Measurements from ENCODE around the gene WNT11.

DNA sequence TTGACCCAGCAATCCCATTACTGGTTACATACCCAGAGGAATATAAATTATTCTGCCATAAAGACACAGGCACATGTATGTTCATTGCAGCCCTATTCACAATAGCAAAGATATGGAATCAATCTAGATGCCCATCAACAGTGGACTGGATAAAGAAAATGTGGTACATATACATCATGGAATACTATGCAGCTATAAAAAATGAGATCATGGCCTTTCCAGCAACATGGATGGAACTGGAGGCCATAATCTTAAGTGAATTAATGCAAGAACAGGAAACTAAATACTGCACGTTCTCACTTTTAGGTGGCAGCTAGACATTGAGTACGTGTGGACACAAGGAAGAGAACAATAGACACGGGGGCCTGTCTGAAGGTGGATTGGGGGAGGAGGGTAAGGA is 15.1 kb upstream of the WNT11 start:
- TF ChIP-seq, protein P1, sequence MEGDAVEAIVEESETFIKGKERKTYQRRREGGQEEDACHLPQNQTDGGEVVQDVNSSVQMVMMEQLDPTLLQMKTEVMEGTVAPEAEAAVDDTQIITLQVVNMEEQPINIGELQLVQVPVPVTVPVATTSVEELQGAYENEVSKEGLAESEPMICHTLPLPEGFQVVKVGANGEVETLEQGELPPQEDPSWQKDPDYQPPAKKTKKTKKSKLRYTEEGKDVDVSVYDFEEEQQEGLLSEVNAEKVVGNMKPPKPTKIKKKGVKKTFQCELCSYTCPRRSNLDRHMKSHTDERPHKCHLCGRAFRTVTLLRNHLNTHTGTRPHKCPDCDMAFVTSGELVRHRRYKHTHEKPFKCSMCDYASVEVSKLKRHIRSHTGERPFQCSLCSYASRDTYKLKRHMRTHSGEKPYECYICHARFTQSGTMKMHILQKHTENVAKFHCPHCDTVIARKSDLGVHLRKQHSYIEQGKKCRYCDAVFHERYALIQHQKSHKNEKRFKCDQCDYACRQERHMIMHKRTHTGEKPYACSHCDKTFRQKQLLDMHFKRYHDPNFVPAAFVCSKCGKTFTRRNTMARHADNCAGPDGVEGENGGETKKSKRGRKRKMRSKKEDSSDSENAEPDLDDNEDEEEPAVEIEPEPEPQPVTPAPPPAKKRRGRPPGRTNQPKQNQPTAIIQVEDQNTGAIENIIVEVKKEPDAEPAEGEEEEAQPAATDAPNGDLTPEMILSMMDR (IDR thresholded peaks at IDR 0.05; ENCODE audit: low read length), result no peak
- no peak for TF ChIP-seq EZH2 (optimal IDR thresholded peaks at IDR 0.05; ENCODE audit: low read depth, low read length)

Measured in MM.1S (cell line).